ENCODE results near the gene AGBL1.
A peak's percentile ranks its signal among the peaks of the same experiment; 100 is the strongest.

AGBL1 gene

DNA sequence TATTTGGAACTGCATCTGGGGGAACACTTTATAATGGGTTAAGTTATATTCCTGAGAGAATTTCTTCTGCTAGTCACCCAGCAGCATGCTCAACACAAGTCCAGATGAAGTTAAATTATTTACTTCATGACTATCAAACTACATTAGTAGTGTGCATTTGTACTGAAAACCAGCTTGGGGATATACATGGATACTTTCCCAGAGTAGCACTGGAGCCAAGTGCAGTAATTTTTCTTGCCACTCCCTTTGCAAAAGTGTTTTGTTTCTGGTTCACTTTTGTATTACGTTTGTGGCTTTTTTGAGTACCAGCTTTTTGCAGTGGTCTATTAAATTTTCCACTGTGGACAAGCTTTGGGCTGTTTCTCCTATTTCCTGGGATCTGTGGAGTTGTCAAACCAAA is 243.0 kb downstream of the AGBL1 start:
- no peak for DNase-seq (ENCODE audit: low spot score)

DNA sequence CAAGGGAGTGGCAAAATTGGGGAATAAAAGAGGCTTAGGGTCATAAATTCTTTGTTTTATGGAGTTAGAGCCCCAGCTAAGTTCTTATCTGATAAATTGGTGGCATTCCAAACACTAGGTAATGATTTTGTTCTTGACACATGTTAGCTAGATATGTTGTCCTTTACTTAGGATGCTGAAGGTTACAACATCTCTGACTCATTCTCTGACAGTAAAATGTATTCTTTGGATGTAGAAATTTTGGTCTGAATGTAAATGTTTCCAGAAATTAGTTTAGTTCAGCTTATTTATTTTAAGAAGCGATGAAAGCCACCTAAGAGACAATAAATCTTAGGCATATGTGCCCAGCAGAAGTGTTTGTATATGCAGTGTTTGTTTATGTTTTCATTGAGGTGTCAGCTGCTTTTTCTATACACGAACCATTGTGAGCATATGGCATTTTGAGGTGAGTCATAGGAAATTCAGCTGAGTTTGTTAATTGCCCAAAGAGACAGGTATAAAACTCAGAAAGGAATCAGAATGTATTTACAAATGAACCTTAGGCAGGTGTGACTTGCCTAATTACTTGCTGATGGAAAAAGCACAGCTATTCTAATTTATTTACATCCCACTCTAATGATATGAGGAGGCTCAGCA is 247.7 kb downstream of the AGBL1 start:
- no peak for DNase-seq (ENCODE audit: low spot score)

DNA sequence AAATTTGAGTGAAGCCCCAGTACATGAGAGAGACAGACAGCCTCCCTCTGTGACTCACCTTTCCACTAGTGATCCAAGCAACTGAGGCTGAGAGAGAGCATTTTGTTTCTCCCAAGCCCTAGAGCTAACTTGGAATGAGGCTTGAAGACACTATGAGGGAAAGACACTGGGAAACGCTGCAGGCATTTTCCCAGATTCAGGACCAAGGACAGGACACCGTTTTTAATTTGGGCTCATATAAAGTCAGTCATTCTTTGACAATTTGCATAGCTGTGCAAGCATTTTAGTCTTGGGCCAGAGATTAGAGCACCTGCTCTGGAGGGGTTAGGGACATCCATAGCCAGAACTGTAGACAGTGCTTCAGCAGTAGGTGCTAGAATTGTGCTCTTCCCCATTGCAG is 249.0 kb downstream of the AGBL1 start:
- DNase-seq (ENCODE audit: low spot score): no peak

DNA sequence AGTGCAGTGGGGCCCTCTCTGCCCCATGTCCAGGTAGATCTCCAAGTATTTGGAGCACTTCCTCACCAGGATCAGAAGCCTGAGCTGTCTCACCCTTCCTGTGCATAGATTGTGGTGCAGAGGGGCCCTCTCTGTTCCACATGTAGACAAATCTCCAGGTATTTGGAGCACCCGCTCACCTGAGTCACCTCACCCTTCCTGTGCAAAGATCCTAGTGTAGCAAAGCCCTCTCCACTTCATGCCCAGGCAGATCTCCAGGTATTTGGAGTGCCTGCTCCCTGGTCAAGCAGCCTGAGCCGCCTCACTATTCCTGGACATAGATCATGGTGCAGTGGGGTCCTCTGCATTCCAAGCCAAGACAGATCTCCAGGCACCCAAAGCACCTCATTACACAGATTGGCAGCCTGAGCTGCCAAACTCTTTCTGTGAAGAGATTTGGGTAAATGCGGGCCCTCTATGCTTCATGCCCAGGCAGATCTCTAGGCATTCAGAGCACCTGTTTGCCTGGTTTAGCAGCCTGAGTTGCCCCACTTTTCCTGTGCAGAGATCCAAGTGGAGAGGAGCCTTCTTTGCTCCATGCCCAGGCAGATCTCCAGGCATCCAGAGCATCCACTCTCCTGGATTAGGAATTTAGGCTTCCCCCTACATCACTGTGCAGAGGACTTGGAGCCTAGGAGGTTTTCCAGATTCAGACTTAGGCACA is 249.8 kb downstream of the AGBL1 start:
- no peak for DNase-seq (ENCODE audit: low spot score)

DNA sequence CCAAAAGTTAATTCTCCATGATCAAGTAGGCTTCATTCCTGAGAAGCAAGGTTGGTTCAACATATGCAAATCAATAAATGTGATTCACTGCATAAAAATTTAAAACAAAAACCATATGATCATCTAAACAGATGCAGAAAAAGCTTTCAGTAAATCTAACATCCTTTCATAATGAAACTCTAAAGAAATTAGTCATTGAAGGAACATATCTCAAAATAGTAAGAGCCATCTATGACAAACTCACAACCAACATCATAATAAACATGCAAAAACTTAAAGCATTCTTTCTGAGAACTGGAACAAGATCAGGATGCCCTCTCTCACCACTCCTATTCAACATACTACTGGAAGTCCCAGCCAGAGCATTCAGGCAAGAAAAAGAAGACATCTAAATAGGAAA is 254.1 kb downstream of the AGBL1 start:
- DNase-seq (ENCODE audit: low spot score): no peak

DNA sequence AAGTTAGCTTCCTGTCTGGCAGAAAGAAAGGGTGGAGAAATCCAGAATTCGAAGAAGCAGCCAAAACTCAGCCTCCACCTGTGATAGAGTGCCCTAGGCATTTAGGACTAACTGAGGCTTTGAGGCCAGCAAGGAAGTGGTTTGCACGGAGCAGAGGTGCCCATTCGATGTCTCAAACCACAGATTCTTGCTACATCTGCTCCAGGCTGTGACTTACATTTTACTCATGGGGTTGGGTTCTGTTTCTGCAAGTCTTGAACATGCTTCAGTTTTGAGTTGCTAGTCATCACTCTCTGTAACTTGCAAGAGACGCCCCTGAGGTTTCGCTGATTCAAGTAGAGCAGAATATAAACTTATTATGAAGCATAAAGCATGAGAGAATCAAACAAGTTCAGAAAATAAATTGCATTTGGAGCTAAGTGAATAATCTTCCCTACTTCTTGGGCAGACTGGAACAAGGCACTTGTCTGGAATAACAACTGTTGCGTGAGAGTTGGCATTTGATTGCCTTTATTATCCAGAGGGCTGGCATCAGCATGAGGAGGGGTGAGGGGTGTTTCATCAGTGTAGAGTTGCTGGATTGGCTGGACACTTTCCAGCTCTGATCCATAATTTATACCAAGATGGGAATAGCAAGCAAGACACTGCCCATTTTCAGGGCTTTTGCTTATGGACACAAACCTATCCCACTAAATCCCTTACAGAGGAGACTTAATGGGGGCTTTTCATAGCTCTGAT is 256.5 kb downstream of the AGBL1 start:
- DNase-seq (ENCODE audit: low spot score): no peak

DNA sequence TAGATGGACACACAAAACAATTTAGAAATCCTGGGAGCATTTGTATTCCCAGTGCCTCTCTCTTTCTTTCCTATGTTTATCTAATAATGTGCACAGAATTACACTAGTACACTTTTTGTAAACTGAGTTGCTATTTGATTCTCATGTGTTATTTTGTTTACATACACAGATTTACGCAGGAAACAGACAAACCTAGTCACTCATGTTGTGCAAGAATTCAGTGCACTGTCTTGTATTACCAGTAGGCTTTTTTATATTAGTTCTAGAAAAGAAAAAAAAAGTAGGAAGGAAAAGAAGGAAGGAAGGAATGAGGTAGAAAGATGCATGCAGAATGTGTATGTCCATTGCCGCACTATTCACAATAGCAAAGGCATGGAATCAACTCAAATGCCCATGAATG is 257.4 kb downstream of the AGBL1 start:
- DNase-seq (ENCODE audit: low spot score): no peak

DNA sequence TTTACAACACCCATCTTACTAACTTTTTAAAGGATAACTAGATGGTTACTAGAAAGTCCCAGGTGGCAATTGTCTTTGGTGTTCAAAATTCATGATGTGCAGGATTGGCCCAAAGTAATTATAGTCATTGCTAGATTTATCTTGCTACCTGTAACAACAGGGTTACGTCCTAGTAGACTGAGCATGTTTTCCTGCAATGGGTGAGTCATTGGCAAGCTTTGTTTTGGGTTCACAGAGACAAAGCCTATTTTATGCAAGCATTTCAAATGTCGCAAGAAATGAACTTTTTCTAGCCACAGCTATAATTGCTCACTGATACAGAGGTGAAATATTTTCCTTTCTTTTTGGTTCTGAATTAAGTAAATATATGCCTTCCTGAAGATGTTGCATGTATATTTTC is 267.6 kb downstream of the AGBL1 start:
- DNase-seq (ENCODE audit: low spot score): no peak

DNA sequence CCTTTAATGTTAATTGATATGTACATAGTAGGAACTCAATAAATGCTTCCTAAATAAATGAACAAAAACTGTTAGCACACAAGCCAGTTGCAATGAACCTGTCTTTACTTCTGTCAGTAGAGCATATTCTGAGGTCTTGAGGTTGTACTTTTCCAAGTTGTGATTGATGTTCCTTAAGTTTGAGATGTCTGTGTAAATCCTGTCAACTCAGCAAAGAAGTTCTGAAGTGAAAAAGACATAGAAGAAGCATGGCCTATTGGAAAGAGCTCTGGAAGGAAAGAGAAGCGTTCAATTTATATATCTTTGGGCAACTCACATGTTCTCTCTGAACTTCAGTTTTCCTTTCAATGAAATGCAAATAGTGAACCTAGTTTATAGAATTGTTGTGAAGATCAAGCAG is 269.9 kb downstream of the AGBL1 start:
- DNase-seq (ENCODE audit: low spot score): no peak

DNA sequence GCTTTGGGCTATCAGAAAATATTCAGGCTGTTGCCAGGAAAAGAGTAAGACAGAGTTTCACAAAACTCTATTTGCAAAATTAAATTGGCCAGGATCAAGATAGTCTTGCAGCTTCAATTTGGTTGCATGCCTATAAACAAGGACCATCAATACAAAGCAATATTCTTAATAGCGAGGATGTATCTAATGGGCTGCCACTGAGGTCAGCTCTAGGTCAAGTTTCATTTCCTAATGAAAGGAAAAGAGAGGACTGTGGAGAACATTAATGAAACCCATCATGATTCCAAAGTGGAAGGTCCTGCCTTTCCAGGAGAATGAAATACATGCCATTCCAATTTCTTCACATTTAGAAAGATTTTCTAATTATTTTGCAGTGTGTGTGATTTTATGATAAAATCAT is 273.5 kb downstream of the AGBL1 start:
- DNase-seq (ENCODE audit: low spot score): no peak

DNA sequence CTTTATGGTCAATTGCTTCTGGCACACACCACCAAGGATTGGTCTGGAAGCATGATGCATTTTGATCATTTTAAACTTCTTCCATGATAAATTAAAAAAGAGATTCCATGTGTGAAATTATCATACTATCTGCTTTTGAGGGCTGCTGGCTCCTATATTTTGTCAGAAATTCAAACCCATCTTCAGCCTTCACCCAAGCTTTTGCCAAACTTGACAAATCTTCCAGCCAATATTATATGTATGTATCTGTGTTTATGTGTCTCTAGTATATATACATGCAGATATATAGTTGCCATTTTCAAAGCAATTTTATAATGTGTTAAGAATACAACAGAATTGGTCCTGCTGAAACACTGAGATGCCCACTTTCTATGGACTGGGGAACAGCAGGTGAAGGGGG is 275.7 kb downstream of the AGBL1 start:
- no peak for DNase-seq (ENCODE audit: low spot score)

DNA sequence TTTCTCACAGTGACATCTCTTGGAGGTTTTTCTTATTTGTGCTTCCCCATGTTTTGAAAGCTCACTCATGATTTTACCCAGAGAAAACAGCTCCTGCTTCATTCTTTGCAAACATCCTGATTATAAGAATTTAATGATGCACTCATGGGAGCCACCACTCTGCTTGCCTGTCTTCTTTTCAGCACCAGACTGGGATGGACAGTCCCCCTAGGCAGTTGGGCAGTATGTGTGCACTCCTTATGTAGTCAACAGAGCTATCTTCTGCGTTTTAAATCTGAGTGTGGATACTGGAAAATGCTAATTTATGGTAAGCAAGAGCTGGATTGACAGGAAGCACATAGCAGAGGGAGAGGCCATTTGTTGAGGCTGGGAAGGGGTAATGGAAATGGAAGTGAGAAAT is 276.1 kb downstream of the AGBL1 start:
- DNase-seq (ENCODE audit: low spot score): peak; percentile 33

DNA sequence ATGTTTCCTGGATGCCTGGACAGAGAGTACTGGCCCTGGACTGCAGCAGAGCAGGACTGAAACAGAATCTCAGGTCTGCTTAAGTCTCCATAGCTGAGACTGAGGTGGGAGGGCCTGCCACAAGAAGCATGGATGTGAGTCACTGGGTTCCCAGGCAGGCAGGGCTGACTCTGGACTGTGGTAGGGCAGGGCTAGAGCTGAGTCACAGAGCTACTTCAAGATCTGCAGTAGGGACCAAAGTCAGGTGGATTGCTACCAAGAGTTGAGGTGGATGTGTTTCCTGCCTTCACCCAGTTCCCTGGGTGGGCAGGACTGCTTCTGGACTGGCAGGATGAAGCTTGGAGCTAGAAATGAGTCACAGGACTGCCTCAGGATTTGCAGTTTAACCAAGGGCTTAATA is 282.9 kb downstream of the AGBL1 start:
- DNase-seq (ENCODE audit: low spot score): no peak

DNA sequence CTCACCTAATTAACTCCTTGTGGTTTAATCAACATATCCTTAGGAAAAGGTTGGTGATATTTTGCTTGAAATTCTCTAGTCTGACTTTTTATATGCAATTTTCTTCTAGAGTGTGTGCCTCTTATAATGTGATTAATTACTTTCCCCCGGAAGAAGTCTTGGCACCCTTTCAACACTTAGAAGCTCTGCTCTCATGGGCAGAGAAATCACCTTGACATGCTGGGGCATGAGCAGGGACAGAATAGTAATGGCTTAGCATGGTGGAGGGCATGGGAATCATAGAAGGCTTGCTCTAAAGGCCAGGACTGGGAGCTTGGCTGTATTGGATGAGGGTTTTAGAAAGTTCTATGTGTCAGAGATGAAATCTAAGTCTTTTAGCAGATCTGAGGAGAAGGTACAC is 293.5 kb downstream of the AGBL1 start:
- DNase-seq (ENCODE audit: low spot score): no peak

DNA sequence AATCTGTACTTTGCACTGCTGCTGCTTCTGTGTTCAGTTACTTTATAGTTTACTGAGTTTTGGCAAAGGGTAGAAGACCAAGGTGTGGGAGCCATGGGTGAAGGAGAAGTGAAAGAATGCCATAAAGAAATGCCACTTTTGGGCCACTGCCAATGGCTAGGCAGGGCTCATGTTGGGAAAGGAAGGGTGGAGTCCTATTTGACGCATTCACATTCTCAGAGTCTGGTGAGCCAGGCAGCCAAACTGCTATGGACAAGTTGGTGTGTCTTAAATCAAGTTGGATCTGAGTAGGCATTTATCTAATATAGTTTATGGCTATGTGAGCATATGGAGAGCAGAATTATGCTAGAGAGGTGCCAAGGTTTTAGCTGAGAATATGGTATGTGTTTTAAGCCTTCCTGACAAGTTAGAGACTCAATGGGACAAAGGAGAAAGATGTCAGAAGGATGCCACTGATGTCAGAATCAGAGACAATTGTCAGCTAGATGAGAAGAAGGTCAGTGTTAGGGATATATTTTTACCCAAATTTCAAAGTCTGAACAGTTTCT is 296.1 kb downstream of the AGBL1 start:
- DNase-seq (ENCODE audit: low spot score): no peak

DNA sequence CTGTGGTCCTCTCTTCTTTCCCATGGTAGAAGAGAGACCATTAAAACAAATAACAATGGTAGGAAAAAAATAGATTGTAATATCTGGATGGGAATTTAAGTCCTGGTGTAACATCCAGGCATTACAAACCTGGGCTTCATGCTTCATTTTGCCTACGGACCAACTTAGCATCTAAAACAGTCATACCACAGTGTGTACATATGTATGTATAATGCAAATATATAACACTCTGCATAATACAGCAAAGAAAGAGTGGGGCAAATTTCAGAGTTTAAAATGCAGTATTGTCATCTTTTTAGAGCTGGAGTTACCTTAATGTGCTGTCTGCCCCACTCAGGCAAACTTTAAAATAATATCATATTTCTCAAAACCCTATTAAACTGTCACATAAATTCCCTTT is 298.2 kb downstream of the AGBL1 start:
- DNase-seq (ENCODE audit: low spot score): no peak

DNA sequence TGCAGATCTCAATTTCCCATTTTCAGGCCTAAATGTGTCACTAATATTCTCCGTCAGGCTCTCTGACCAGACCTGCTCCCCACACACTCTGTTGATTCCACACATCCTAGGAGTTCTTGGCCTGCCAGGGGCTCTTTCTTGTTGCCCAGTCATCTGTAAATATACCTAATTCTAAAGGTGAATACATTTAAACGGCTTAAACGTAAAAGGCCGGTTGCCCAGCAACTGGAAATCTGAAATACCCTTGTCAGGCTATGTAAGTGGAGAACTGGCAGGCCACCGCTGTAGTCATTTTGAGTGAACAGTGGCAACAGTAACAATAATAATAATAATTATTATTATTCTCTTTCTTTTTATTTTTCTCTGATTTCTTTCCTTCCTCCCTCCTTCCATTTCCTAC is 302.7 kb downstream of the AGBL1 start:
- peak; percentile 11 for DNase-seq (ENCODE audit: low spot score)

DNA sequence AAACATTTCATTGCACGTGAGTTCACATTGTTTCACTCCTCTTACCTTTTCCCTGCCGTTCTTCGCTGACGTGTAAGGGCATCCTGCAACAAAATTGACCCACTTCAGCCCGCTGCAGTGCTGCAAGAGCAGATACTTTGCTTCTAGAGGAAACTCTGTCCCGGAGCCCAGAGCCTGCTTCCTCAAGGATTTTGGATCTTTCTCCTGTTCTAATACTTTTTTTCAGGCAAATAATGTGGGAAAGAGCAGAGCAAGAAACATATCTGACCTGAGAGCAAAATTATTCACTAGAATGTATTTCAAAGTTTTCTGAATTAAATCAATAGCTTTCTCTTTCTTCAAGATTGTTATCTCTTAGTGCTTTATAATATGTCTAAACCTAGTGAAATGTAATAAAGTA is 303.9 kb downstream of the AGBL1 start:
- DNase-seq (ENCODE audit: low spot score): no peak

DNA sequence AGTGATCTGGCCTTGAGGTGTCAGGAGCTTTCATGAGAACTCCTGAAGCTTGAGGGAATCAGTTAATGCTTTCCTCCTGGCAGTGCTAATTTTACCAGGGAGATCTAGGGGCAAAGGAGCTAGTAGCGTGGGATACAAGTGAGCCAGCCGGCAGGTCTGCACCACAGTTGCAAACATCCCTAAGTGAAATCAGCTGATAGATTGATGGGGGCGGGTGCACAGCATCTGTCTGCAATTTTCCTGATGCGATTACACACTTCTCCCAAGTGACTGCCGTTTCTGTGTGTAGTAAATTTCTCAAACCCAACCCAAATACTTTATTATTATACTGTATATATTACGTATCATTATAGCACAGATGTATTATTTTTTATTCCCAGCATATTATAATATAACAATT is 304.5 kb downstream of the AGBL1 start:
- DNase-seq (ENCODE audit: low spot score): no peak

DNA sequence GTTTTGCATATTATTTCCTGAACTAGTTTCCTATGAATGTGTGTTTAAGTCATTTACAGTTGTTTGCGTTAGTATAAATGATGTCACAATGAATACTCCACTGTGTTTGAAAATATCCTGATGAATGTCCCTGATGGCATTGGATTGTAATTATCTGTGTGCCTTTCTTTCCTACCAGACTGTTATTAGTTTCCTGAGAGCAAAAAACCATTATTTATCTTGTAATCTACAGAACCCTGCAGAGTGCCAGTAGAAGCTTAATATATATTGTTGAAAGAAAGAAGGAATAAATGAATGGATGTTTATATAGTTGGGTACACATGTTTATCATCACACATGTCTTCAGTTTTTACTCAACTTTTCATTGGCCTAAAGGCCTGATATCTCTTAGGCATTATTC is 312.6 kb downstream of the AGBL1 start:
- no peak for DNase-seq (ENCODE audit: low spot score)

DNA sequence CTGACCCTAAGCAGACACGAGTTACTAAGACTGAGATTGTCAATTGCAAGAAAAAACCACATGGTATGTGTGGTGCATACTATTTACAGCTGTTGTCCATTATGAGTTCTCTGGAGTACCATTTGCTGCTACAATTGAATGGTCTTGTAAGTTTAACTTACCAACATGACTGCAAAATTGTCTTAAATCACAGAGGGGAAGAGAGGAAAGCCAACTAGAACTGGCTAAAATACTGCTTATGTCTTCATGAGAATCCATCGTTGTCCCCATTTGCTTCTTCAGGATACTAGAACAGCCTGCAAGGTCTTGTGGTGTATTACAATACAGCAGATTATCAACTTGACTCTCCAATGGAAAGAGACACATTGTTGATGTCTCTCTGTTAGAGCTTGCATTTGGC is 313.2 kb downstream of the AGBL1 start:
- DNase-seq (ENCODE audit: low spot score): no peak

DNA sequence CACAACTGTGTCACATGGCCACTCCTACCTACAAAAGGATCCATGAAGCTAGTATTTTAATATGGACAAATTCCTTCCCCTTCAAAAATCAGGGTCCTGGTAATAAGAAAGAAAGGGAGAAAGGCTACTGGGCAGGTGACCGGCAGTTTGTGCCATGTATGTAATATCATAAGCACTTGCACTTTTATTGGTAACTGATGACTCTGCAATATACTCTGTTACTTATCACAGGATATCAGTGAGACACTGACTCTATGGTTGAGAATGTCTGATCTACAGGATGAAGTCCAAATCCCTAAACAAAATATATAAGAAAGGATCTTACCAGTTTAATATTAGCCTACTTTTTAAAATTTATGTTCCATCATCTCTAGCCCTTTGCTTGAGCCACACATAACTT is 315.2 kb downstream of the AGBL1 start:
- no peak for DNase-seq (ENCODE audit: low spot score)

Data from iPS-NIHi11 (cell line).